H1 (cell line): ENCODE results near the gene ZNF385D. TPM values are rescaled to one million over a fixed set of nuclear protein-coding genes. Genes with fewer than 3 reads are reported as not detected.

ENCODE experiments used
- CTCF ChIA-PET: fragments of 300-600 bp; sonication (Branson Sonifier 250); formaldehyde crosslinking; loops from one replicate; lab custom pipeline; 2021; ENCODE audit not compliant: partially characterized antibody; lab: Charles Lee
- POLR2A ChIA-PET: fragments of 300-600 bp; sonication (Branson Sonifier 250); formaldehyde crosslinking; loops from one replicate; lab custom pipeline; 2021; ENCODE audit warnings: inconsistent platforms; ENCODE audit not compliant: partially characterized antibody; lab: Charles Lee
- DNase-seq, 2 experiments: peaks; one replicate each; pipeline versions ENCODE4 v3.0.0 to v3.0.0-alpha.2; 2010 to 2022; ENCODE audit warnings: low spot score in 2 of 2, low read depth in 1 of 2, mixed read lengths in 1 of 2
- FAIRE-seq: peaks from 2 replicates; lab custom pipeline; 2011; peaks lifted over from hg19 to GRCh38; lab: Jason Lieb, UNC
- H2AFZ ChIP-seq: 2 replicates; pipeline ENCODE4 v1.8.1; 2012; ENCODE audit warnings: low read length, inconsistent platforms
- H2AK5ac ChIP-seq: 2 replicates; pipeline ENCODE4 v1.6.1; 2013; ENCODE audit warnings: low read depth, low read length
- H2BK120ac ChIP-seq: replicated peaks from 2 replicates; pipeline ENCODE3; 2013; ENCODE audit warnings: low read depth, low read length, inconsistent platforms
- H2BK12ac ChIP-seq: 2 replicates; pipeline ENCODE4 v1.6.1; 2013; ENCODE audit warnings: low read depth, low read length
- H2BK15ac ChIP-seq: 2 replicates; pipeline ENCODE4 v1.6.1; 2013; ENCODE audit warnings: low read length
- H2BK20ac ChIP-seq: 2 replicates; pipeline ENCODE4 v1.6.1; 2013; ENCODE audit warnings: low read length
- H2BK5ac ChIP-seq: 2 replicates; pipeline ENCODE4 v1.6.1; 2013; ENCODE audit warnings: low read depth, low read length
- H3K14ac ChIP-seq: 2 replicates; pipeline ENCODE4 v1.6.1; 2013; ENCODE audit warnings: inconsistent platforms; ENCODE audit not compliant: insufficient read length
- H3K18ac ChIP-seq: 2 replicates; pipeline ENCODE4 v1.6.1; 2013; ENCODE audit warnings: low read length; ENCODE audit errors: extremely low read depth
- H3K23ac ChIP-seq: 2 replicates; pipeline ENCODE4 v1.6.1; 2013; ENCODE audit warnings: inconsistent platforms; ENCODE audit not compliant: insufficient read length
- H3K23me2 ChIP-seq: 2 replicates; pipeline ENCODE4 v1.6.1; 2013; ENCODE audit warnings: low read depth, low read length
- H3K27ac ChIP-seq: 2 replicates; pipeline ENCODE4 v1.6.1; 2011; ENCODE audit warnings: low read depth, low read length, inconsistent platforms
- H3K27me3 ChIP-seq, 4 experiments: replicated peaks in 1 of 4; 1 replicate in 1 of 4; 2 replicates in 3 of 4; pipeline versions ENCODE4 v1.6.1 to v1.8.1; 2011 to 2013; ENCODE audit warnings: low read length in 3 of 4, mild to moderate bottlenecking in 3 of 4, inconsistent platforms in 2 of 4, mixed read lengths in 2 of 4, moderate library complexity in 1 of 4; ENCODE audit not compliant: control insufficient read depth in 3 of 4, insufficient read depth in 3 of 4; ENCODE audit errors: extremely low read depth in 1 of 4
- H3K36me3 ChIP-seq, 4 experiments: 2 replicates each; pipeline versions ENCODE4 v1.6.1 to v1.8.1; 2011 to 2013; ENCODE audit warnings: mild to moderate bottlenecking in 4 of 4, low read length in 3 of 4, moderate library complexity in 2 of 4, control low read depth in 1 of 4, inconsistent platforms in 1 of 4; ENCODE audit not compliant: insufficient read depth in 4 of 4, control insufficient read depth in 2 of 4
- H3K4ac ChIP-seq: replicated peaks from 2 replicates; pipeline ENCODE3; 2013; ENCODE audit warnings: low read length, low read depth, mixed read lengths, inconsistent platforms; ENCODE audit not compliant: insufficient read length
- H3K4me1 ChIP-seq, 4 experiments: replicated peaks in 1 of 4; 1 replicate in 1 of 4; 2 replicates in 3 of 4; pipeline versions ENCODE4 v1.6.1 to v1.8.1; 2011 to 2013; ENCODE audit warnings: low read length in 3 of 4, inconsistent platforms in 2 of 4, mixed read lengths in 1 of 4; ENCODE audit not compliant: insufficient read depth in 4 of 4, control insufficient read depth in 3 of 4
- H3K4me2 ChIP-seq, 2 experiments: 2 replicates each; pipeline versions ENCODE4 v1.6.1 to v1.8.1; 2011 to 2013; ENCODE audit warnings: low read depth in 2 of 2, low read length in 2 of 2, control low read depth in 1 of 2, inconsistent platforms in 1 of 2, mild to moderate bottlenecking in 1 of 2; ENCODE audit not compliant: insufficient read depth in 1 of 2
- H3K4me3 ChIP-seq, 4 experiments: fragments of 200-600, 300-600 bp in 1 of 4; sonication (generic), shearing (Covaris generic), sonication (Bioruptor Twin) in 1 of 4; 2 replicates each; pipeline versions ENCODE4 v1.5.1 to v1.8.1; 2011 to 2016; ENCODE audit warnings: low read length in 4 of 4, low read depth in 3 of 4, control low read depth in 2 of 4, inconsistent platforms in 2 of 4, mild to moderate bottlenecking in 2 of 4, mixed read lengths in 1 of 4, moderate library complexity in 1 of 4; ENCODE audit not compliant: insufficient read depth in 2 of 4; ENCODE audit errors: extremely low read depth in 1 of 4
- H3K56ac ChIP-seq: replicated peaks from 2 replicates; pipeline ENCODE3; 2013; ENCODE audit warnings: low read depth, mild to moderate bottlenecking, mixed read lengths, low read length, inconsistent platforms; ENCODE audit not compliant: insufficient read length
- H3K79me1 ChIP-seq: 2 replicates; pipeline ENCODE4 v1.6.1; 2013; ENCODE audit warnings: low read depth, low read length, control low read depth
- H3K79me2 ChIP-seq, 2 experiments: 2 replicates each; pipeline versions ENCODE4 v1.6.1 to v1.8.1; 2012 to 2013; ENCODE audit warnings: low read length in 2 of 2, mild to moderate bottlenecking in 2 of 2, inconsistent platforms in 1 of 2; ENCODE audit not compliant: insufficient read depth in 2 of 2, control insufficient read depth in 1 of 2
- H3K9ac ChIP-seq, 4 experiments: replicated peaks in 1 of 4; 1 replicate in 1 of 4; 2 replicates in 3 of 4; pipeline versions ENCODE4 v1.6.1 to v1.8.1; 2011 to 2013; ENCODE audit warnings: low read depth in 3 of 4, low read length in 3 of 4, control low read depth in 2 of 4, mild to moderate bottlenecking in 2 of 4, moderate library complexity in 2 of 4, inconsistent platforms in 1 of 4; ENCODE audit errors: extremely low read depth in 1 of 4
- H3K9me3 ChIP-seq, 2 experiments: 2 replicates each; pipeline versions ENCODE4 v1.6.1 to v1.8.1; 2012 to 2013; ENCODE audit warnings: mild to moderate bottlenecking in 2 of 2, moderate library complexity in 2 of 2, control low read depth in 1 of 2, inconsistent platforms in 1 of 2, low read depth in 1 of 2, low read length in 1 of 2, mixed read lengths in 1 of 2; ENCODE audit not compliant: insufficient read depth in 2 of 2
- H4K20me1 ChIP-seq, 2 experiments: replicated peaks in 1 of 2; 2 replicates each; pipeline versions ENCODE3 to v1.8.1; 2011 to 2013; ENCODE audit warnings: inconsistent platforms in 2 of 2, low read length in 2 of 2, mild to moderate bottlenecking in 1 of 2; ENCODE audit not compliant: insufficient read depth in 2 of 2, control insufficient read depth in 1 of 2
- H4K5ac ChIP-seq: 2 replicates; pipeline ENCODE4 v1.6.1; 2013; ENCODE audit warnings: low read length, low read depth, mixed read lengths, inconsistent platforms; ENCODE audit not compliant: insufficient read length
- H4K8ac ChIP-seq: 2 replicates; pipeline ENCODE4 v1.8.0; 2013; ENCODE audit warnings: mild to moderate bottlenecking, moderate library complexity, low read length, inconsistent platforms; ENCODE audit not compliant: insufficient read depth; ENCODE audit errors: extremely low read depth
- H4K91ac ChIP-seq: replicated peaks from 2 replicates; pipeline ENCODE3; 2013; ENCODE audit warnings: low read length, mixed read lengths, inconsistent platforms; ENCODE audit not compliant: insufficient read length
- ATF3 ChIP-seq: IDR thresholded peaks from 2 replicates; pipeline ENCODE4 v1.6.1; 2011; ENCODE audit warnings: low read depth, mild to moderate bottlenecking, low read length; ENCODE audit not compliant: insufficient read depth
- JUN ChIP-seq: IDR thresholded peaks from 2 replicates; pipeline ENCODE4 v1.6.1; 2011; ENCODE audit warnings: low read depth, mild to moderate bottlenecking, improper control_type of control experiment, low read length
- JUND ChIP-seq: IDR thresholded peaks from 2 replicates; pipeline ENCODE4 v1.6.1; 2011; ENCODE audit warnings: mild to moderate bottlenecking, improper control_type of control experiment, low read length
- KDM5A ChIP-seq: fragments of 200-600 bp; IDR thresholded peaks from 2 replicates; pipeline ENCODE4 v1.7.1; 2012; ENCODE audit warnings: mild to moderate bottlenecking, low read length, inconsistent platforms, mixed read lengths
- SP4 ChIP-seq: IDR thresholded peaks from 2 replicates; pipeline ENCODE4 v1.6.1; 2012; ENCODE audit warnings: low read length, inconsistent platforms
- TCF12 ChIP-seq: IDR thresholded peaks from 2 replicates; pipeline ENCODE4 v1.6.1; 2011; ENCODE audit warnings: low read depth, mild to moderate bottlenecking, low read length
- WGBS, 2 experiments: shearing (Covaris generic) in 1 of 2; methylation state at CpG; one replicate each; pipeline versions ENCODE4 v1.1.6 to v1.1.7; 2013 to 2015; ENCODE audit warnings: low lambda C conversion rate in 2 of 2, mixed read lengths in 2 of 2, inconsistent platforms in 1 of 2, low coverage in 1 of 2, missing lambda C conversion rate in 1 of 2; ENCODE audit not compliant: insufficient replicate concordance in 2 of 2, insufficient coverage in 1 of 2, insufficient read length in 1 of 2; ENCODE audit errors: extremely low coverage in 1 of 2, missing lambda C conversion rate in 1 of 2; 5-methylcytosine and 5-hydroxymethylcytosine counted together
- polyA plus RNA-seq, 7 experiments: library from polyadenylated mRNA; depleted of rRNA in 3 of 7; stranded (reverse) in 5 of 7; unstranded in 2 of 7; fragments of >200 nt in 5 of 7; fragments of 200-250 nt in 2 of 7; gene quantifications; 1 replicate in 5 of 7; 2 replicates in 1 of 7; 4 replicates in 1 of 7; pipeline versions ENCODE4 v1.2.1 to v1.2.3, GENCODE V29; 2011 to 2013; ENCODE audit warnings: missing spikeins in 2 of 7, mixed read lengths in 2 of 7
- total RNA-seq: library from RNA; stranded (reverse); fragmentation: NEBNext Ultra II Directional; extraction: Animal tissue kit (Norgen Biotek cat#: 25700); gene quantifications from 2 replicates; pipeline ENCODE4 v1.2.1, GENCODE V29; 2021
- TF ChIP-seq, protein P1 (sequence below), 3 experiments: IDR thresholded peaks; 1 replicate in 2 of 3; 2 replicates in 1 of 3; pipeline versions ENCODE4 v1.5.1 to v1.6.1; 2011; ENCODE audit warnings: low read length in 3 of 3, mild to moderate bottlenecking in 3 of 3, inconsistent platforms in 2 of 3, low read depth in 1 of 3, moderate library complexity in 1 of 3; ENCODE audit not compliant: insufficient read depth in 1 of 3; ENCODE audit errors: control extremely low read depth in 1 of 3

Gene ZNF385D
- total and polyA plus RNA-seq, 2 of the 8 experiments (the other 6 are each of a cell fraction or from before 2014, with no cell fraction given) = 5.9 to 10.8 TPM

- Histone ChIP-seq H3K23me2 (no peaks in the 10 kb centered on the region), H3K27ac (no peak overlapping the region), H2AK5ac (no peak overlapping the region), H3K4me3 (no peak overlapping the region), H4K8ac (no peak overlapping the region), H3K14ac (no peak overlapping the region), H3K4me2 (no peak overlapping the region), H2BK5ac (no peak overlapping the region), H3K79me2 (no peaks in the 10 kb centered on the region)
- POLR2A ChIA-PET = no interaction called here
- TF ChIP-seq ATF3 = no peak
- TF ChIP-seq, protein P1, sequence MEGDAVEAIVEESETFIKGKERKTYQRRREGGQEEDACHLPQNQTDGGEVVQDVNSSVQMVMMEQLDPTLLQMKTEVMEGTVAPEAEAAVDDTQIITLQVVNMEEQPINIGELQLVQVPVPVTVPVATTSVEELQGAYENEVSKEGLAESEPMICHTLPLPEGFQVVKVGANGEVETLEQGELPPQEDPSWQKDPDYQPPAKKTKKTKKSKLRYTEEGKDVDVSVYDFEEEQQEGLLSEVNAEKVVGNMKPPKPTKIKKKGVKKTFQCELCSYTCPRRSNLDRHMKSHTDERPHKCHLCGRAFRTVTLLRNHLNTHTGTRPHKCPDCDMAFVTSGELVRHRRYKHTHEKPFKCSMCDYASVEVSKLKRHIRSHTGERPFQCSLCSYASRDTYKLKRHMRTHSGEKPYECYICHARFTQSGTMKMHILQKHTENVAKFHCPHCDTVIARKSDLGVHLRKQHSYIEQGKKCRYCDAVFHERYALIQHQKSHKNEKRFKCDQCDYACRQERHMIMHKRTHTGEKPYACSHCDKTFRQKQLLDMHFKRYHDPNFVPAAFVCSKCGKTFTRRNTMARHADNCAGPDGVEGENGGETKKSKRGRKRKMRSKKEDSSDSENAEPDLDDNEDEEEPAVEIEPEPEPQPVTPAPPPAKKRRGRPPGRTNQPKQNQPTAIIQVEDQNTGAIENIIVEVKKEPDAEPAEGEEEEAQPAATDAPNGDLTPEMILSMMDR (IDR thresholded peaks at IDR 0.05; ENCODE audit: control extremely low read depth in 1 of 3, insufficient read depth in 1 of 3, low read depth in 1 of 3, low read length in 3 of 3) = no peak
- no peak for TF ChIP-seq KDM5A
- TF ChIP-seq JUN = no peak
- TF ChIP-seq JUND = no peak
- TF ChIP-seq SP4 = no peak
- no peak for TF ChIP-seq TCF12
- TF ChIP-seq, all 59 proteins: peak for 0
- no peak overlapping the region for H2BK15ac ChIP-seq
- H4K91ac ChIP-seq = no peak overlapping the region
- H4K20me1 ChIP-seq = no peaks in the 10 kb centered on the region
- no peak overlapping the region for H2BK120ac ChIP-seq
- no peak overlapping the region for H2BK20ac ChIP-seq
- no peak overlapping the region for H3K9ac ChIP-seq
- no peak overlapping the region for H3K4ac ChIP-seq
- no peak overlapping the region for H3K56ac ChIP-seq
- no peaks in the 10 kb centered on the region for H3K36me3 ChIP-seq
- no peak for FAIRE-seq
- 91% methylated on average over 5 of the region's 5 CpGs; no CpG with 5 or more reads in 1 of the 2 experiments for WGBS, 2 experiments
- no peak overlapping the region for H3K18ac ChIP-seq
- peak overlapping the region; percentile 75; the same call in 1 of the 2 replicates for H2AFZ ChIP-seq
- no peaks in the 10 kb centered on the region for H3K4me1 ChIP-seq
- H4K5ac ChIP-seq = no peak overlapping the region
- H3K79me1 ChIP-seq = no peaks in the 10 kb centered on the region
- no peak overlapping the region for H3K23ac ChIP-seq
- H2BK12ac ChIP-seq = no peak overlapping the region
- H3K9me3 ChIP-seq = no peaks in the 10 kb centered on the region
- H3K27me3 ChIP-seq = no peaks in the 10 kb centered on the region
- CTCF ChIA-PET = no interaction called here
- DNase-seq = no peak
Observed at GRCh38 chr3:21372316-21372715, 378.7 kb downstream of the ZNF385D start.
